Chondrocyte (in vitro differentiated cells): ENCODE measurements around the gene TUBB4B. TPM values are rescaled to one million over a fixed set of nuclear protein-coding genes. Genes with fewer than 3 reads are reported as not detected.

ENCODE experiments used
- total RNA-seq: library from RNA; stranded (reverse); gene quantifications from 3 replicates; pipeline ENCODE4 v1.2.1, GENCODE V29; 2021

TUBB4B gene
- total RNA-seq, 1 donor from 2014 or later, result 117 TPM

Other genes starting within 250 kb of the TUBB4B start
- 34.4 to 38.7 TPM (median 36.8 TPM) in 3 replicates for gene PAXX, start 248.9 kb upstream of the TUBB4B start, total RNA-seq
- gene CLIC3, start 244.7 kb upstream of the TUBB4B start, total RNA-seq, result 4.9 to 5.5 TPM in 2 of 3 replicates, not detected in the other
- gene ABCA2, start 213.1 kb upstream of the TUBB4B start, total RNA-seq, result 55.3 to 62.4 TPM (median 59.1 TPM) in 3 replicates
- gene FUT7, start 209.2 kb upstream of the TUBB4B start, total RNA-seq, result not detected in 3 replicates
- gene NPDC1, start 195.1 kb upstream of the TUBB4B start, total RNA-seq, result 88.1 to 90.8 TPM (median 88.7 TPM) in 3 replicates
- gene ENTPD2, start 187.2 kb upstream of the TUBB4B start, total RNA-seq, result 0.15 TPM in 1 of 3 replicates, not detected in the others
- gene SAPCD2, start 170.7 kb upstream of the TUBB4B start, total RNA-seq, result 0.87 to 3.2 TPM (median 2.5 TPM) in 3 replicates
- gene UAP1L1, start 163.8 kb upstream of the TUBB4B start, total RNA-seq, result 26.1 to 44.0 TPM (median 41.7 TPM) in 3 replicates
- gene MAN1B1, start 154.3 kb upstream of the TUBB4B start, total RNA-seq, result 105 to 117 TPM (median 106 TPM) in 3 replicates
- 54.0 to 85.0 TPM (median 82.2 TPM) in 3 replicates for gene DPP7, start 126.6 kb upstream of the TUBB4B start, total RNA-seq
- gene GRIN1, start 102.1 kb upstream of the TUBB4B start, total RNA-seq, result 0.07 TPM in 1 of 3 replicates, not detected in the others
- not detected in 3 replicates for gene LRRC26, start 71.2 kb upstream of the TUBB4B start, total RNA-seq
- not detected in 3 replicates for gene TMEM210, start 69.2 kb upstream of the TUBB4B start, total RNA-seq
- gene ANAPC2, start 52.7 kb upstream of the TUBB4B start, total RNA-seq, result 40.3 to 62.6 TPM (median 41.0 TPM) in 3 replicates
- 54.5 to 57.8 TPM (median 55.5 TPM) in 3 replicates for gene SSNA1, start 52.6 kb upstream of the TUBB4B start, total RNA-seq
- gene TPRN, start 40.5 kb upstream of the TUBB4B start, total RNA-seq, result 19.5 to 20.0 TPM (median 19.7 TPM) in 3 replicates
- gene TMEM203, start 35.6 kb upstream of the TUBB4B start, total RNA-seq, result 34.9 to 36.8 TPM (median 36.7 TPM) in 3 replicates
- gene NDOR1, start 35.6 kb upstream of the TUBB4B start, total RNA-seq, result 10.8 to 17.7 TPM (median 13.2 TPM) in 3 replicates
- gene RNF208, start 19.0 kb upstream of the TUBB4B start, total RNA-seq, result 3.3 to 4.4 TPM (median 3.6 TPM) in 3 replicates
- gene CYSRT1, start 16.1 kb upstream of the TUBB4B start, total RNA-seq, result 0.44 to 0.92 TPM (median 0.79 TPM) in 3 replicates
- 0.22 TPM in 1 of 3 replicates, not detected in the others for gene RNF224, start 13.8 kb upstream of the TUBB4B start, total RNA-seq
- not detected in 3 replicates for gene SLC34A3, start 10.4 kb upstream of the TUBB4B start, total RNA-seq
- not detected in 3 replicates for gene STPG3, start 10.0 kb downstream of the TUBB4B start, total RNA-seq
- gene NELFB, start 14.0 kb downstream of the TUBB4B start, total RNA-seq, result 48.0 to 55.1 TPM (median 52.4 TPM) in 3 replicates
- 0.85 to 3.5 TPM (median 3.4 TPM) in 3 replicates for gene TOR4A, start 36.4 kb downstream of the TUBB4B start, total RNA-seq
- gene NRARP, start 61.0 kb downstream of the TUBB4B start, total RNA-seq, result 0.39 to 6.9 TPM (median 6.7 TPM) in 3 replicates
- gene EXD3, start 181.9 kb downstream of the TUBB4B start, total RNA-seq, result 10.7 to 15.7 TPM (median 11.6 TPM) in 3 replicates
- 0.97 to 2.5 TPM (median 2.0 TPM) in 3 replicates for gene NOXA1, start 182.1 kb downstream of the TUBB4B start, total RNA-seq
- 0.10 TPM in 1 of 3 replicates, not detected in the others for gene ENTPD8, start 200.1 kb downstream of the TUBB4B start, total RNA-seq
- 81.5 to 86.8 TPM (median 86.1 TPM) in 3 replicates for gene NSMF, start 218.0 kb downstream of the TUBB4B start, total RNA-seq